CD4-positive, alpha-beta memory T cell (primary cell): ENCODE results near the gene C1orf105. TPM values are rescaled to one million over a fixed set of nuclear protein-coding genes. Genes with fewer than 3 reads are reported as not detected.
"Not testable (repeated sequence)": the region's sequence is repeated elsewhere in the genome, so short reads cannot be mapped to it uniquely, and the experiment has no call there.

Experiments
- CTCF ChIA-PET: fragments of 350-600 bp; sonication (Branson Sonifier 250); formaldehyde crosslinking; loops from one replicate; lab custom pipeline; 2021; ENCODE audit warnings: inconsistent platforms; ENCODE audit not compliant: partially characterized antibody; lab: Charles Lee
- POLR2A ChIA-PET: fragments of 350-600 bp; sonication (Branson Sonifier 250); formaldehyde crosslinking; loops from one replicate; lab custom pipeline; 2021; ENCODE audit not compliant: partially characterized antibody; lab: Charles Lee
- DNase-seq, 5 donors: peaks; one replicate each; pipeline versions ENCODE4 v3.0.0 to v3.0.0-alpha.2; 2020 to 2022; ENCODE audit warnings: mixed read lengths in 1 of 5
- H3K27ac ChIP-seq: one replicate; pipeline ENCODE4 v1.7.0; 2013; ENCODE audit warnings: low read depth, low read length
- H3K27me3 ChIP-seq: 2 replicates; pipeline ENCODE4 v1.7.0; 2013; ENCODE audit warnings: mild to moderate bottlenecking, low read length, moderate library complexity; ENCODE audit not compliant: insufficient read depth
- H3K36me3 ChIP-seq: 2 replicates; pipeline ENCODE4 v1.7.0; 2013; ENCODE audit warnings: mild to moderate bottlenecking, low read length, moderate library complexity; ENCODE audit not compliant: insufficient read depth
- H3K4me1 ChIP-seq: 2 replicates; pipeline ENCODE4 v1.7.0; 2013; ENCODE audit warnings: mild to moderate bottlenecking, low read length, moderate library complexity; ENCODE audit not compliant: insufficient read depth
- H3K4me3 ChIP-seq, 2 donors: one replicate each; pipeline ENCODE4 v1.7.0; 2013; ENCODE audit warnings: low read length in 2 of 2, mild to moderate bottlenecking in 1 of 2
- H3K9me3 ChIP-seq, 2 donors: one replicate each; pipeline ENCODE4 v1.7.0; 2013; ENCODE audit warnings: low read length in 2 of 2, control low read depth in 1 of 2; ENCODE audit not compliant: control insufficient read depth in 1 of 2
- H3K27ac Mint-ChIP-seq, 7 donors: one replicate each; pipeline ENCODE4 v1.8.0; 2020 to 2021; ENCODE audit warnings: mixed read lengths in 7 of 7, mild to moderate bottlenecking in 6 of 7, inconsistent platforms in 3 of 7, moderate library complexity in 3 of 7
- H3K27me3 Mint-ChIP-seq, 2 donors: one replicate each; pipeline ENCODE4 v1.8.0; 2020 to 2021; ENCODE audit warnings: mixed read lengths in 2 of 2
- H3K36me3 Mint-ChIP-seq, 2 donors: one replicate each; pipeline ENCODE4 v1.8.0; 2020 to 2021; ENCODE audit warnings: mixed read lengths in 2 of 2, inconsistent platforms in 1 of 2, mild to moderate bottlenecking in 1 of 2
- H3K4me1 Mint-ChIP-seq, 4 donors: one replicate each; pipeline ENCODE4 v1.8.0; 2020 to 2021; ENCODE audit warnings: mixed read lengths in 4 of 4, mild to moderate bottlenecking in 1 of 4
- H3K4me3 Mint-ChIP-seq, 8 donors: one replicate each; pipeline ENCODE4 v1.8.0; 2020 to 2021; ENCODE audit warnings: mixed read lengths in 8 of 8, mild to moderate bottlenecking in 7 of 8, moderate library complexity in 6 of 8, inconsistent platforms in 3 of 8
- H3K9me3 Mint-ChIP-seq, 8 donors: one replicate each; pipeline ENCODE4 v1.8.0; 2020 to 2021; ENCODE audit warnings: mixed read lengths in 8 of 8, mild to moderate bottlenecking in 5 of 8, inconsistent platforms in 3 of 8, moderate library complexity in 1 of 8
- intact Hi-C: fragments of 100-400 bp; cut with micrococcal nuclease; formaldehyde crosslinking; loops from one replicate; pipeline ENCODE4 v1.15.1; 2023
- polyA plus RNA-seq, 2 donors: library from polyadenylated mRNA; unstranded; fragments of 300-500 nt; fragmentation: Illumina TruSeq; gene quantifications; one replicate each; pipeline ENCODE4 v1.2.3, GENCODE V29; 2021
- total RNA-seq, 2 experiments: library from RNA; stranded (reverse); gene quantifications; one replicate each; pipeline ENCODE4 v1.2.3, GENCODE V29; 2021

The C1orf105 gene
- total and polyA plus RNA-seq, 4 experiments from 2014 or later = not detected

DNA sequence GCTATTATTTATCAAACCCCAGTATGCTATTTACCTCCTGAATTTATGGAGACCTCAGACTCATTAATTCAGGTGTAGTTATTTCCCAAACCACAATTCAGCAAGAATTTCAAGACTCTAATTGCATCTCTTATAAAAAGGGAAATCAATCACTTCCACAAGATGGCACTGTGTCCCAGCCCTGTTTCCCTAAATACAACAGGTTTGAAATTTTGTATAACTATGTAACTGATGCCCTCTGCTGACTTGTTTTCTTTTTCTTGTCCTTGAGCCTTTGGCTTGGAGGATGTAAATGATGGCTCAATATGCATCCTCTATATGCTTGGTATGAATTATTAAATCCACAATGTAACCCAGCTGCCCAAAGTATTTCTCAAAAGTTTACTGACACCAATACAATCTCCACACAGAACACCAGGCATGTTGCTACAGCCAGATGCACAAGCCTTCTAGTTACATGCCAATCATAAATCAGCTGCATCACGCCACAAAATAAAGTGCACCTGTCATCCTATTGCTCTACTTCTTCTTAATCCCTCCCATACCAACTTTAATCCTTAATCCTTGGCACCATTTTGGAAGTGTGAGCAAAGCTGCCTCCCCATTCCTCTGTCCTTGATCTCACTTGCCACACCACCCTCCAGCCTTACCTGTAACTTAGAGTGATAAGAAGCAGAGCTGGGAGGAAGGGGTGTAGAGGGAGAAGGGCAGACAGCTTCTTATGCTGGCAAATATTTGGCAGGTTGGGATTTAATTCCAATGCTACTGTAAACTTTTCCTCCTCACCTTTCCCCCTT lies 9.0 kb downstream of the C1orf105 start:
- no peak overlapping the region for H3K27ac ChIP-seq
- DNase-seq = peak; percentile 49 to 63 (median 56)
- H3K4me3 ChIP-seq = no peak overlapping the region
- ChIA-PET POLR2A (interaction anchor here (0.5 to 3.2 kb wide), 4 partner anchors 14 to 132 kb away, joined by 3 to 21 read pairs (median 5); partner anchors contain the start of gene PIGC), CTCF (interaction anchor here (0.8 to 8.9 kb wide), 15 partner anchors 11 to 629 kb away, joined by 3 to 135 read pairs (median 4); partner anchors contain the start of gene PIGC)
- peaks cover 0 to 9% of the 10 kb centered on the region in 2 donors for H3K36me3 Mint-ChIP-seq
- peaks cover 59% of the 10 kb centered on the region for H3K4me1 ChIP-seq
- peaks cover 0 to 5% (median 0%) of the 10 kb centered on the region in 8 donors for H3K9me3 Mint-ChIP-seq
- H3K27me3 Mint-ChIP-seq = no peaks in the 10 kb centered on the region
- peaks cover 31 to 49% (median 41%) of the 10 kb centered on the region in 4 donors for H3K4me1 Mint-ChIP-seq
- intact Hi-C loops = loop anchor here (1.0 to 10.0 kb wide), 8 partner anchors 15 to 785 kb away; partner anchors contain the start of gene PIGC
- no peaks in the 10 kb centered on the region for H3K36me3 ChIP-seq
- H3K9me3 ChIP-seq = no peaks in the 10 kb centered on the region
- peak overlapping the region in 2 of 8 donors; percentile 26 to 39 for H3K4me3 Mint-ChIP-seq
- H3K27ac Mint-ChIP-seq = peak overlapping the region in 6 of 7 donors; percentile 5 to 72 (median 56)
- H3K27me3 ChIP-seq = no peaks in the 10 kb centered on the region

DNA sequence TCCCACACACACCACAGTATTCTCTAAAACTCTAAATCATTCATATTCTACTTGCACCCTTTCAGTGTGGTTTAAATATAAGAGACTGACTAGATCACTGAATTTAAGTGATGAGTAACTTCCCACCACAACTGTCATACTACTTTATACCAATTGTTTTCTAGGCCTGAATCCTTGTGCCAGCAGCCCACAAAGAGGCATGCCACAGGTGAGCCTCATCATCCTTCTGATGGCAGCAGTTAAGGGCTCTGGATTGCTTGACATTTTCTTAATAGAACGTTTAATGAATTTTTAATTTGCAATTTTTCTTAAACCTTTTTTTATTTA lies 9.6 kb downstream of the C1orf105 start:
- no peak for DNase-seq
- H3K4me1 ChIP-seq = peaks cover 59% of the 10 kb centered on the region
- no peaks in the 10 kb centered on the region for H3K36me3 ChIP-seq
- H3K27ac ChIP-seq = no peak overlapping the region
- H3K27me3 ChIP-seq = no peaks in the 10 kb centered on the region
- H3K9me3 Mint-ChIP-seq = peaks cover 0 to 5% (median 0%) of the 10 kb centered on the region in 8 donors
- intact Hi-C loops = no loop called here
- no peak overlapping the region for H3K4me3 ChIP-seq
- no peak overlapping the region for H3K4me3 Mint-ChIP-seq
- no peaks in the 10 kb centered on the region for H3K9me3 ChIP-seq
- ChIA-PET POLR2A (interaction anchor here (0.5 to 3.2 kb wide), 3 partner anchors 13 to 25 kb away, joined by 3 to 21 read pairs (median 4); partner anchors contain the start of gene PIGC), CTCF (interaction anchor here (0.8 to 8.9 kb wide), 13 partner anchors 12 to 630 kb away, joined by 3 to 135 read pairs (median 4); partner anchors contain the start of gene PIGC)
- no peaks in the 10 kb centered on the region for H3K27me3 Mint-ChIP-seq
- H3K4me1 Mint-ChIP-seq = peaks cover 32 to 49% (median 41%) of the 10 kb centered on the region in 4 donors
- peak overlapping the region in 3 of 7 donors; percentile 5 to 70 (median 22) for H3K27ac Mint-ChIP-seq
- H3K36me3 Mint-ChIP-seq = peaks cover 0 to 10% of the 10 kb centered on the region in 2 donors

DNA sequence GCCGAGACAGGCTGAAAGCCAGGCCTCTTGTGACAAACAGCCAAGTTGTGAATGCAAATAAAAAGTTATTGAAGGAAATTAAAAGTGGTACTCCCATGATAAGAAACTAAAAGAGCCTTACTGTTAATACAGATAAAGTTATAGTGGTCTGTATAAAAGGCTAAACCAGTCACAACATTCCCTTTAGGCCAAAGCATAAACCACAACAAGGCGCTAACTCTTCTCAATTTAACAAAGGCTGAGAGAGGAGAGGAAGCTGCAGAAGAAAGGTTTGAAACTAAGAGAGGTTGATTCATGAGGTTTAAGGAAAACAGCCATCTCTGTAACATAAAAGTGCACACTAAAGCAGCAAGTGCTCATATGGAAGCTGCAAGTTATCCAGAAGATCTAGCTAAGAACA lies 10.7 kb downstream of the C1orf105 start:
- no peak for DNase-seq
- peaks cover 58% of the 10 kb centered on the region for H3K4me1 ChIP-seq
- no peaks in the 10 kb centered on the region for H3K27me3 ChIP-seq
- ChIA-PET CTCF (interaction anchor here (0.9 to 8.9 kb wide), 10 partner anchors 11 to 429 kb away, joined by 4 to 135 read pairs (median 6); partner anchors contain the start of gene PIGC), POLR2A (interaction anchor here (0.6 to 2.6 kb wide), 6 partner anchors 12 to 706 kb away, joined by 3 to 24 read pairs (median 4); partner anchors contain the start of genes PIGC and SUCO)
- intact Hi-C loops = no loop called here
- Mint-ChIP-seq H3K36me3 (peaks cover 2 to 10% of the 10 kb centered on the region in 2 donors), H3K4me3 (peak overlapping the region in 7 of 8 donors; percentile 11 to 61 (median 36)), H3K27ac (peak overlapping the region; percentile 59 to 85 (median 78)), H3K4me1 (peaks cover 35 to 55% (median 43%) of the 10 kb centered on the region in 4 donors), H3K9me3 (peaks cover 0 to 5% (median under 1%) of the 10 kb centered on the region in 8 donors), H3K27me3 (no peaks in the 10 kb centered on the region)
- peak overlapping the region; percentile 23 for H3K27ac ChIP-seq
- no peaks in the 10 kb centered on the region for H3K9me3 ChIP-seq
- no peak overlapping the region for H3K4me3 ChIP-seq
- no peaks in the 10 kb centered on the region for H3K36me3 ChIP-seq

DNA sequence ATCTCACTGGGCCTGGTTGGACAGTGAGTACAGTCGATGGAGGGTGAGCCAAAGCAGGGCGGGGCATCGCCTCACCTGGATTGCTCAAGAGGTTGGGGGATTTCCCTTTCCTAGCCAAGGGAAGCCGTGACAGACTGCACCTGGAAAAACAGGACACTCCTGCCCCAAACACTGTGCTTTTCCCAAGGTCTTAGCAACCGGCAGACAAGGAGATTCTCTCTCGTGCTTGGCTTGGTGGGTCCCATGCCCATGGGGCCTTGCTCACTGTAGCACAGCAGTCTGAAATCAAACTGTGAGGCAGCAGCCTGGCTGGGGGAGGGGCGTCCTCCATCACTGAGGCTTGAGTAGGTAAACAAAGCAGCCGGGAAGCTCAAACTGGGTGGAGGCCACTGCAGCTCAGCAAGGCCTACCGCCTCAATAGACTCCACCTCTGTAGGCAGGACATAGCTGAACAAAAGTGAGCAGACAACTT lies 11.3 kb downstream of the C1orf105 start:
- no peaks in the 10 kb centered on the region for H3K36me3 ChIP-seq
- H3K4me3 ChIP-seq = no peak overlapping the region
- POLR2A ChIA-PET = interaction anchor here (0.6 to 2.6 kb wide), 10 partner anchors 12 to 706 kb away, joined by 3 to 24 read pairs (median 4); partner anchors contain the start of genes PIGC and SUCO
- intact Hi-C loops = no loop called here
- peak in 4 of 5 donors; percentile 18 to 45 (median 28) for DNase-seq
- H3K4me1 ChIP-seq = peaks cover 52% of the 10 kb centered on the region
- H3K27ac ChIP-seq = peak overlapping the region; percentile 23
- H3K9me3 Mint-ChIP-seq = peaks cover 0 to 5% (median under 1%) of the 10 kb centered on the region in 8 donors
- H3K27me3 ChIP-seq = no peaks in the 10 kb centered on the region
- no peaks in the 10 kb centered on the region for H3K9me3 ChIP-seq
- H3K36me3 Mint-ChIP-seq = peaks cover 4 to 10% of the 10 kb centered on the region in 2 donors
- CTCF ChIA-PET = interaction anchor here (0.9 to 8.9 kb wide), 11 partner anchors 11 to 430 kb away, joined by 4 to 135 read pairs (median 5); partner anchors contain the start of gene PIGC
- peaks cover 35 to 55% (median 43%) of the 10 kb centered on the region in 4 donors for H3K4me1 Mint-ChIP-seq
- H3K4me3 Mint-ChIP-seq = peak overlapping the region in 7 of 8 donors; percentile 11 to 61 (median 36)
- H3K27me3 Mint-ChIP-seq = no peaks in the 10 kb centered on the region
- H3K27ac Mint-ChIP-seq = peak overlapping the region; percentile 59 to 85 (median 78)

DNA sequence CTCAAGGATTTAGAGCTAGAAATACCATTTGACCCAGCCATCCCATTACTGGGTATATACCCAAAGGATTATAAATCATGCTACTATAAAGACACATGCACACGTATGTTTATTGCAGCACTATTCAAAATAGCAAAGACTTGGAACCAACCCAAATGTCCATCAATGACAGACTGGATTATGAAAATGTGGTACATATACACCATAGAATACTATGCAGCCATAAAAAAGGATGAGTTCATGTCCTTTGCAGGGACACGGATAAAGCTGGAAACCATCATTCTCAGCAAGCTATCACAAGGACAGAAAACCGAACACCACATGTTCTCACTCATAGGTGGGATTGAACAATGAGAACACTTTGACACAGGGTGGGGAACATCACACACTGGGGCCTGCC lies 16.7 kb downstream of the C1orf105 start:
- peaks cover 31 to 39% of the 10 kb centered on the region in 2 donors for H3K36me3 Mint-ChIP-seq

DNA sequence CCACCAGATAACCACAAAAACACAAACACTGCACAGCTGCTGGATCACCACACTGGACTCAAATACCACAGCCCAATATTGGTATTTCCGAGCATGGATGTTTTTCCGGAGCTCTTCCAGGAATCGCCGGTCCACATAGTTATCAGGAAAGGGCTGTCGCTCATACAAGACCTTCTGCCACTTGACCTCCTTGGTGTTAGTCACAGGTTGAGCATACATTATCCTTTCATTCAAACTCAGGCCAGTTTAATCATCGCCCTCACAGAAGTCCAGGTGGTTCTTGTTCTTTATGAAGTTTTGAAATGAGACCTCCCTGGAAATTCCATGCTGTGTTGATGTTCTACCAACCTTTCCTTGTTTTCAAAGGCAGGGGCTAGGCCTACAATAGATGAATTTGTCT lies 21.9 kb downstream of the C1orf105 start:
- Mint-ChIP-seq H3K4me1 (peaks cover 34 to 54% (median 41%) of the 10 kb centered on the region in 4 donors), H3K36me3 (peaks cover 29 to 36% of the 10 kb centered on the region in 2 donors), H3K27me3 (no peaks in the 10 kb centered on the region), H3K27ac (peak overlapping the region; percentile 37 to 91 (median 67)), H3K9me3 (no peaks in the 10 kb centered on the region), H3K4me3 (peak overlapping the region; percentile 32 to 98 (median 96))
- intact Hi-C loops = loop anchor here (5.0 kb wide), 2 partner anchors 45 to 260 kb away; no protein-coding TSS in a partner anchor
- no peaks in the 10 kb centered on the region for H3K36me3 ChIP-seq
- H3K9me3 ChIP-seq = no peaks in the 10 kb centered on the region
- H3K27me3 ChIP-seq = no peaks in the 10 kb centered on the region
- H3K4me3 ChIP-seq = peak overlapping the region in 1 of 2 donors; percentile 83
- peaks cover 36% of the 10 kb centered on the region for H3K4me1 ChIP-seq
- no peak overlapping the region for H3K27ac ChIP-seq
- ChIA-PET POLR2A (interaction anchor here (1.0 to 3.4 kb wide), 5 partner anchors 9 to 92 kb away, joined by 3 to 24 read pairs (median 3); no protein-coding TSS in a partner anchor), CTCF (interaction anchor here (1.3 to 5.9 kb wide), 8 partner anchors 9 to 643 kb away, joined by 3 to 135 read pairs (median 6); no protein-coding TSS in a partner anchor)
- DNase-seq = no peak

More for the DNA sequence above, 16.7 kb downstream of the C1orf105 start:
- H3K27me3 ChIP-seq, H3K27me3 Mint-ChIP-seq, H3K4me3 Mint-ChIP-seq, H3K27ac ChIP-seq, intact Hi-C loops, H3K36me3 ChIP-seq, H3K9me3 Mint-ChIP-seq, H3K9me3 ChIP-seq, H3K4me3 ChIP-seq, POLR2A ChIA-PET, CTCF ChIA-PET, H3K27ac Mint-ChIP-seq, DNase-seq: not testable (repeated sequence)
- peaks cover 34 to 58% (median 44%) of the 10 kb centered on the region in 4 donors for H3K4me1 Mint-ChIP-seq
- peaks cover 24% of the 10 kb centered on the region for H3K4me1 ChIP-seq
